ENCODE data around the gene ZBTB4. TPM values are rescaled to one million over a fixed set of nuclear protein-coding genes. Genes with fewer than 3 reads are reported as not detected.

Gene ZBTB4
- total and polyA plus RNA-seq, 2 donors from 2014 or later = 23.2 to 64.8 TPM

DNA sequence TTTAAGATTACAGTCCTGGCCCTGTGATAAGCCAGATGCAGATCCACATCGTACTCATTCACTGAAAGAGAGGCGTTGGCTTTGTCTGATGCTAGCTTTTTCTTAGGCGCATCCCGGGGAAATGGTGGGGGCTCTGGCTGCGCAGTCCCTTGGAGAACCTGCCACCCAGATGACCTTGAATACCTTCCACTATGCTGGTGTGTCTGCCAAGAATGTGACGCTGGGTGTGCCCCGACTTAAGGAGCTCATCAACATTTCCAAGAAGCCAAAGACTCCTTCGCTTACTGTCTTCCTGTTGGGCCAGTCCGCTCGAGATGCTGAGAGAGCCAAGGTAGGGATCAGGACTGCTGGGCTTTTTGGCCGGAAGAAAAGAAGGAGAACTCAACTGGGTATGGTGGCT is 28.7 kb upstream of the ZBTB4 start:
- TF ChIP-seq, protein P1, sequence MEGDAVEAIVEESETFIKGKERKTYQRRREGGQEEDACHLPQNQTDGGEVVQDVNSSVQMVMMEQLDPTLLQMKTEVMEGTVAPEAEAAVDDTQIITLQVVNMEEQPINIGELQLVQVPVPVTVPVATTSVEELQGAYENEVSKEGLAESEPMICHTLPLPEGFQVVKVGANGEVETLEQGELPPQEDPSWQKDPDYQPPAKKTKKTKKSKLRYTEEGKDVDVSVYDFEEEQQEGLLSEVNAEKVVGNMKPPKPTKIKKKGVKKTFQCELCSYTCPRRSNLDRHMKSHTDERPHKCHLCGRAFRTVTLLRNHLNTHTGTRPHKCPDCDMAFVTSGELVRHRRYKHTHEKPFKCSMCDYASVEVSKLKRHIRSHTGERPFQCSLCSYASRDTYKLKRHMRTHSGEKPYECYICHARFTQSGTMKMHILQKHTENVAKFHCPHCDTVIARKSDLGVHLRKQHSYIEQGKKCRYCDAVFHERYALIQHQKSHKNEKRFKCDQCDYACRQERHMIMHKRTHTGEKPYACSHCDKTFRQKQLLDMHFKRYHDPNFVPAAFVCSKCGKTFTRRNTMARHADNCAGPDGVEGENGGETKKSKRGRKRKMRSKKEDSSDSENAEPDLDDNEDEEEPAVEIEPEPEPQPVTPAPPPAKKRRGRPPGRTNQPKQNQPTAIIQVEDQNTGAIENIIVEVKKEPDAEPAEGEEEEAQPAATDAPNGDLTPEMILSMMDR (IDR thresholded peaks at IDR 0.05; ENCODE audit: borderline replicate concordance, extremely low read depth, insufficient read depth) = no peak
- intact Hi-C loops (cut with DNase I) = no loop called here
- Histone ChIP-seq H3K4me3 (ENCODE audit: low read length in 3 of 3) (no peak overlapping the region), H3K27me3 (ENCODE audit: control insufficient read depth, insufficient read depth, low read length) (no peaks in the 10 kb centered on the region), H3K9ac (ENCODE audit: low read length in 3 of 3) (no peak overlapping the region), H3K4me1 (ENCODE audit: control insufficient read depth in 2 of 3, insufficient read depth in 2 of 3, low read depth in 1 of 3, low read length in 3 of 3) (no peaks in the 10 kb centered on the region), H3K27ac (ENCODE audit: low read depth in 2 of 2, low read length in 2 of 2) (no peak overlapping the region), H3K36me3 (ENCODE audit: control insufficient read depth in 2 of 3, insufficient read depth in 3 of 3, low read length in 3 of 3) (peaks cover 21 to 80% (median 59%) of the 10 kb centered on the region in 3 donors), H3K9me3 (ENCODE audit: control insufficient read depth in 2 of 3, insufficient read depth in 1 of 3, low read length in 3 of 3) (no peaks in the 10 kb centered on the region)
- FAIRE-seq (no peak), DNase-seq (no peak)

DNA sequence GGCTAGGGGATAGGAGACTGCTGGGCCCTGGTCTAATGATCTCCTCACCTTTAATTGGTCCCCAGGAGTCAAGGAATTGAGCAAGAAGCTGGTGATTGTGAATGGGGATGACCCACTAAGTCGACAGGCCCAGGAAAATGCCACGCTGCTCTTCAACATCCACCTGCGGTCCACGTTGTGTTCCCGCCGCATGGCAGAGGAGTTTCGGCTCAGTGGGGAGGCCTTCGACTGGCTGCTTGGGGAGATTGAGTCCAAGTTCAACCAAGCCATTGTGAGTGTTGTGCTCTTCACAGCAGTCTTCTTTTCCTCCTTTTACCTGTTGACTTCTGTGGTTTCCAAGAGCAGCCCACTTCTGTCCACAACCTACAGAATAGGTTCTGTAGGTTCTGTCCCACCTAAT is 24.1 kb upstream of the ZBTB4 start:
- H3K4me1 ChIP-seq (ENCODE audit: control insufficient read depth in 2 of 3, insufficient read depth in 2 of 3, low read depth in 1 of 3, low read length in 3 of 3) = no peaks in the 10 kb centered on the region
- no peak overlapping the region for H3K4me3 ChIP-seq (ENCODE audit: low read length in 3 of 3)
- FAIRE-seq (no peak), DNase-seq (no peak)
- no peak overlapping the region for H3K27ac ChIP-seq (ENCODE audit: low read depth in 2 of 2, low read length in 2 of 2)
- TF ChIP-seq, protein P1 (IDR thresholded peaks at IDR 0.05; ENCODE audit: borderline replicate concordance, extremely low read depth, insufficient read depth) = no peak
- no peaks in the 10 kb centered on the region for H3K9me3 ChIP-seq (ENCODE audit: control insufficient read depth in 2 of 3, insufficient read depth in 1 of 3, low read length in 3 of 3)
- intact Hi-C loops (cut with DNase I) = no loop called here
- no peak overlapping the region for H3K9ac ChIP-seq (ENCODE audit: low read length in 3 of 3)
- H3K36me3 ChIP-seq (ENCODE audit: control insufficient read depth in 2 of 3, insufficient read depth in 3 of 3, low read length in 3 of 3) = peaks cover 30 to 78% (median 60%) of the 10 kb centered on the region in 3 donors
- H3K27me3 ChIP-seq (ENCODE audit: control insufficient read depth, insufficient read depth, low read length) = no peaks in the 10 kb centered on the region

DNA sequence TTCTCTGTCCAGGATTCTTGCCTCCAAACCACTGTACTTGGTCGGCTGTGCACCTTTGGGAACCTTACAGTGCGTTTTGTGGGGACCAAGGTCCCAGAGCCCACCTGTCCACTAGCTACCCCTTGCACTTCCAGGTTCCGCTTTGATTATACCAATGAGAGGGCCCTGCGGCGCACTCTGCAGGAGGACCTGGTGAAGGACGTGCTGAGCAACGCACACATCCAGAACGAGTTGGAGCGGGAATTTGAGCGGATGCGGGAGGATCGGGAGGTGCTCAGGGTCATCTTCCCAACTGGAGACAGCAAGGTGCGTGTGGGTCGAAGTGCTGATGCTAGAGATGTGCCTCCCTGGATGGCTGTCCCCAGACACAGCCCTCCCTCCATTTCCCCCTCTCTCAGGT is 23.6 kb upstream of the ZBTB4 start:
- Histone ChIP-seq H3K27me3 (ENCODE audit: control insufficient read depth, insufficient read depth, low read length) (no peaks in the 10 kb centered on the region), H3K36me3 (ENCODE audit: control insufficient read depth in 2 of 3, insufficient read depth in 3 of 3, low read length in 3 of 3) (peaks cover 34 to 77% (median 60%) of the 10 kb centered on the region in 3 donors), H3K4me3 (ENCODE audit: low read length in 3 of 3) (no peak overlapping the region), H3K9ac (ENCODE audit: low read length in 3 of 3) (no peak overlapping the region), H3K9me3 (ENCODE audit: control insufficient read depth in 2 of 3, insufficient read depth in 1 of 3, low read length in 3 of 3) (no peaks in the 10 kb centered on the region), H3K27ac (ENCODE audit: low read depth in 2 of 2, low read length in 2 of 2) (no peak overlapping the region), H3K4me1 (ENCODE audit: control insufficient read depth in 2 of 3, insufficient read depth in 2 of 3, low read depth in 1 of 3, low read length in 3 of 3) (no peaks in the 10 kb centered on the region)
- TF ChIP-seq, protein P1 (IDR thresholded peaks at IDR 0.05; ENCODE audit: borderline replicate concordance, extremely low read depth, insufficient read depth) = peak; percentile 3
- intact Hi-C loops (cut with DNase I) = no loop called here
- no peak for FAIRE-seq
- peak in 1 of 5 donors; percentile 41 for DNase-seq

All from kidney (tissue), 14 donors.